Activated gamma-delta T cell (primary cell): ENCODE data around the gene CES2.
"Not testable (repeated sequence)": the region's sequence is repeated elsewhere in the genome, so short reads cannot be mapped to it uniquely, and the experiment has no call there.

Experiments
- DNase-seq: peaks from one replicate; lab custom pipeline; 2025; lab: John Stamatoyannopoulos, UW

The CES2 gene

DNA sequence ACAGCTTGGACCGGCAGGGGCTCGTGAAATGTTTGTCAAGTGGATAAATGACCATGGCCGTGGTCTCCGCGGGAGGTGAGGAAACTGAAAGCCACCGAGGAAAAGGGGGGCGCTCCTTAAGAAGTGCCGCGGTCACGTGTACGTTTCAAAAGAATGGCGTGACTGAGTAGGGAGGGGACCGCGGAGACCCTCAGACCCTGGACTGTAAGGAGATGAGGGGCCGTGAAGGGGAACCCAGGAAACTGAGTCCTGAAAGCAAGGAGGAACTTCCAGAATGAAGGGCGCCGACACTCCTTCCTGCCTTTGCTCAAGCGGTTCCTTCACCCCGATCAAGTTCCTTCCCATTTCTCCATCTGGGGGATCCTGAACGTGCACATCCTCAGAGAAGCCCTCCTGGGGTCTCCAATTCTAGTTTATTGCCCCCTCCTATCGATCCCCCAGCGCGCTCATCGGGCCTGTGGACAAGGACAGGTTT, 440 bp upstream of the CES2 start:
- not testable (repeated sequence) for DNase-seq

DNA sequence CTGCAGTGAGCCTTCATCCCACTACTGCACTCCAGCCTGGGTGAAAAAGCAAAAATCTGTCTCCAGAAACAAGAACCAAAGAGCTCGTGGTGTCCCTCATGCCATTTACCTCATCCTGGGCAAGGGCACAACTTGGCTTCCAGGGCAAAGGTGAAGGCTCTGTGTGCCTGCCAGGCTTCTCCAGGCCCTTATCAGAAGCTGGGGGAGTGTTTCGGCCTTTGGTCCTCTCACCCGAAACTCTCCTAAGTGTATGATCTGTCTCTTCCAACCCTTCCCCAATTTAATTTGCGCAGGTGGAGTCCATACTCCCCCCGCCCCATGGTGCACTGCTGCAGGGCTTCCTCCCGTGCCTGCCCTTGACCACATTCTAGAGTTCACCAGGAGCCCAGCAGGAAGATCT, 1.1 kb downstream of the CES2 start:
- no peak for DNase-seq

GRCh38 chr16:66936889-66937554, 1.7 kb downstream of the CES2 start:
- DNase-seq = no peak

GRCh38 chr16:66937725-66938337, 2.5 kb downstream of the CES2 start:
- DNase-seq = no peak

- no peak for DNase-seq
Measured at GRCh38 chr16:66939366-66939765, 4.0 kb downstream of the CES2 start.

GRCh38 chr16:66940236-66940635, 4.9 kb downstream of the CES2 start:
- no peak for DNase-seq

DNA sequence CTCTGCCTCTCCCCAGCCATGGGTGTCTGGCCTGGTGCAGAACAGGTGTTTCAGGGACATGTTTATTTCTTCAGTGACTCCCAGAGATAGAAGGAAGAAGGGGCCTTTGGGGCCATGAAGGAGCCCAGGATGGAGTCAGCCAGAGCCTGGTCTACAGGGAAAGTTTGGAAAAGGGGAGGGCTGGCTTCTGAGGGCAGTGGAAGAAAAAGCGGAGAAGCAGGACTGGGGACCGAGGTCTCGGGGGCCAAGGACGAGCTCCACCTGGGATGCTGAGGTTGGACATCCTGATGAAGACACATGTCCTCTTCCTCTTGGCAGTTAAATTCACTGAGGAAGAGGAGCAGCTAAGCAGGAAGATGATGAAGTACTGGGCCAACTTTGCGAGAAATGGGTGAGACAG, 7.7 kb downstream of the CES2 start:
- DNase-seq = no peak

DNA sequence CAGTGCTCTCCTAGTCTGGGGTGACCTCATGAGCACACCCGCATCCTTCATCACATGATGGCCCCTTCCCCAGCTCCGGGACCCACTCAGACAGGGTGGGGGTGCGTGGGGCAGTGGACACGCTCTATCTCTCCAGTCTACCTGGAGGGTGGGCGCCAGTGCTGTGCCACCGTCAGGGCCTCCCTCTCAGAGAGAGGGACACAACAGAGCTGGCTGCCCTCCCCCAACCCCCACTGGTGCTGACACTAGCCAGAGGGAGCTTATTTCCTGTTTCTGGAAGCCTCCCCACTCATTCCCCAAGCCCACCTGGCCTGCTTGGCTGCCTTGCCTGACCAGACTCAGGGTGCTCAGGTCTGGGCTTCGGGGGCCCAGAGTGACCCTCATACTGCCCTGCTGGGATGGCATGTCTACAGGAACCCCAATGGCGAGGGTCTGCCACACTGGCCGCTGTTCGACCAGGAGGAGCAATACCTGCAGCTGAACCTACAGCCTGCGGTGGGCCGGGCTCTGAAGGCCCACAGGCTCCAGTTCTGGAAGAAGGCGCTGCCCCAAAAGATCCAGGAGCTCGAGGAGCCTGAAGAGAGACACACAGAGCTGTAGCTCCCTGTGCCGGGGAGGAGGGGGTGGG, 8.2 kb downstream of the CES2 start:
- DNase-seq = no peak

GRCh38 chr16:66944054-66944441, 8.7 kb downstream of the CES2 start:
- no peak for DNase-seq

GRCh38 chr16:66944971-66945370, 9.7 kb downstream of the CES2 start:
- not testable (repeated sequence) for DNase-seq

DNA sequence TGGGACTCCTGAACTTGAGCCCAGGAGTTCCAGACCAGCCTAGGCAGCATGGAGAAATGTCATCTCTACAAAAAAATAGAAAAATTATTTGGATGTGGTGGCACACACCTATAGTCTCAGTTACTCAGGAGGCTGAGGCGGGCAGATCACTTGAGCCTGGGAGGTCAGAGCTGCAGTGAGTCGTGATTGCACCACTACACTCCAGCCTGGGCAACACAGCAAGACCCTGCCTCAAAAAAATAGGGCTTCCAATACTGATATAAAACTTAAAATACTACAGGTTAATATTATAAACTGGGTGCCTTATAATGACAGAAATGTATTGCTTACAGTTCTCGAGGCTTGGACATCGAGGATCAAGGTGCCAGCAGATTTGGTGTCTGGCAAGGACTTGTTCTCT, 10.6 kb downstream of the CES2 start:
- DNase-seq = no peak

- DNase-seq = no peak
Measured at GRCh38 chr16:66946541-66946940, 11.2 kb downstream of the CES2 start.

GRCh38 chr16:66946974-66947301, 11.6 kb downstream of the CES2 start:
- DNase-seq = no peak

DNA sequence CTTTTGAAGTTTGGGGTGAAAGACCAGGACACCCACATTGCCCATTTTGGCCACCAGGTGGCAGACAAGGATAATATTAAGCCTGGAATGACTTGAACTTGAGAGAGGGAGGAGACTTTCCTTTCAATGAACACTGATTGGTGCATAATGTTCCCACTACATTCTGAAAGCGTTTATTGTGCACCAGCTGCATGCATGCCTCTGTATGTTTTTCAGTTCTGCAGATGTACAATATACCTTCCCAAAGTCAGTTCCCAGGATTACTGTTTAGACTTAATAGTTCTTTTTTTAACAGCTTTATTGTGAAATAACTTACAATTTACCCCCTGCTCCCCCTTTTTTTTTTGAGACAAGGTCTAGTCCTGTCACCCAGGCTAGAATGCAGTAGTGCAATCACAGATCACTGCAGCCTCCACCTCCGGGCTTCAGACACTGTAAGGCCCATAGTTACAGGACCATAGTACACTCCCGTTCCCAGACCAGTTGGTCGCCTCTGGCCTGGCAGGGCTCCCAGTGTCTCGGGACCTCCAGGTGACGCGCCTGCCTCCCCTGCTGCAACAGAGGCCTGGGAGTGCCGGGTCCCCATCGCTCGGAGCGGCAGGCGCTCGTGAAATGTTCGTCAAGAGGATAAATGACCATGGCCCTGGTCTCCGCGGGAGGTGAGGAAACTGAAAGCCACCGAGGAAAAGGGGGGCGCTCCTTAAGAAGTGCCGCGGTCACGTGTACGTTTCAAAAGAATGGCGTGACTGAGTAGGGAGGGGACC, 12.2 kb downstream of the CES2 start:
- DNase-seq = no peak

DNA sequence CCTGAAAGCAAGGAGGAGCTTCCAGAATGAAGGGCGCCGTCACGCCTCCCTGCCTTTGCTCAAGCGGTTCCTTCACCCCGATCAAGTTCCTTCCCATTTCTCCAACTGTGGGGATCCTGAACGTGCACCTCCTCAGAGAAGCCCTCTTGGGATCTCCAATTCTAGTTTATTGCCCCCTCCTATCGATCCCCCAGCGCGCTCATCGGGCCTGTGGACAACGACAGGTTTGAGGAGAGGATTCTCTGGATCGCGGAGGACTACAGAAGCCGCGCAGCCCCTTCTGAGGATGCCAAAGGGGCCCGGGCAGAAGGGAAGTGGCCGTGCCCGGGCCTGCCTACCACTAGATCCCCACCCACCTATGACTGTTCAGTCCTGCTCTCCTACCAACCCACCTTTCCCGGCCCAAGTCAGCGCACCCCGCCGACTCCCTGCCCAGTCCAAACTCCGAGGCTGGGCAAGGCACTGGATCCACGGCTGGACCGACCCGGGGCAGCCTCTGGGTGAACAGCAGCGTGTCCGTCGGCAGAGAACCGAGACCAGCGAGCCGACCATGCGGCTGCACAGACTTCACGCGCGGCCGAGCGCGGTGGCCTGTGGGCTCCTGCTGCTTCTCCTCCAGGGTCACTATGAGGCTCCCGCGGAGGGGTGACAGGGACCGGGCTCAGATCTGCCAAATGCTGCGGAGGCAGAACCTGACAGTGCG, 13.0 kb downstream of the CES2 start:
- DNase-seq = no peak

GRCh38 chr16:66948837-66949225, 13.5 kb downstream of the CES2 start:
- no peak for DNase-seq

DNA sequence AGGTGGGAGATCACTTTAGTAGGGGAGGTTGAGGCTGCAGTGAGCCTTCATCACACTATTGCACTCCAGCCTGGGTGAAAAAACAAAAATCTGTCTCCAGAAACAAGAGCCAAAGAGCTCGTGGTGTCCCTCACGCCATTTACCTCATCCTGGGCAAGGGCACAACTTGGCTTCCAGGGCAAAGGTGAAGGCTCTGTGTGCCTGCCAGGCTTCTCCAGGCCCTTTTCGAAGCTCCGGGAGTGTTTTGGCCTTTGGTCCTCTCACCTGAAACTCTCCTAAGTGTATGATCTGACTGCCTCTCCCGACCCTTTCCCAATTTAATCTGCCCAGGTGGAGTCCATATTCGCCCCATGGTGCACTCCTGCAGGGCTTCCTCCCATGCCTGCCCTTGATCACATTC, 14.2 kb downstream of the CES2 start:
- DNase-seq = no peak

- no peak for DNase-seq
Measured at GRCh38 chr16:66950437-66950836, 15.1 kb downstream of the CES2 start.

DNA sequence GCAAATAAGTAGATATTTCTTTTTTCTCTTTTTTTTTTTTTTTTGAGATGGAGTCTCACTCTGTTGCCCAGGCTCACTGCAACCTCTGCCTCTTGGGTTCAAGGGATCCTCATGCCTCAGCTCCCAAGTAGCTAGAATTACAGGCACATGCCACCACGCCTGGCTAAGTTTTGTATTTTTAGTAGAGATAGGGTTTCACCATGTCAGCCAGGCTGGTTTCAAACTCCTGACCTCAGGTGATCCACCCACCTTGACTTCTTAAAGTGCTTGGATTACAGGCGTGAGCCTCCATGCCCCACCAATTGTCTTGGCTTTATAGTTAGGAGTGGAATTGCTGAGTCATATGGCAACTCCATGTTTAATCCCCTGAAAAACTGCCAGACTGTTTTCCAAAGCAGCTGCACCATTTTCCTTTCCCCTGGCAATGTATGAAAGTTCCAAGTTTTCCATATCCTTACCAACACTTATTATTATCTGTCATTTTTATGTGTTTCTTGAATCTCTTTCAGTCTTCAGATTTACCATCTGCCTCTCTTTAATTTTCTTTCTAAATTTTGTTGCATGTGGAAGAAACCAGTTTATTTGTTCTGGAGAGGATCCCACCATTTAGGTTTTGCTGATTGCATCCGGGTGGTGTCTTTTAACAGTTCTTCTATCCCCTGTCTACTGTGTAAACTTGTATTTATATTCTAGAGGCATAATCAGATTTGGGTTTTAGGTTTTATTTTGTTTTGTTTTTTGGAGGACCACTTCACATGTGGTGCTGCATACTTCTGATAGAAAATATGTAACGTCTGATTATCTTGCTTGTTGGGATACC, 15.9 kb downstream of the CES2 start:
- DNase-seq = no peak

GRCh38 chr16:66952430-66953110, 17.3 kb downstream of the CES2 start:
- no peak for DNase-seq
